Measurements from ENCODE around the gene OR7G3. TPM values are rescaled to one million over a fixed set of nuclear protein-coding genes. Genes with fewer than 3 reads are reported as not detected.
A peak's percentile ranks its signal among the peaks of the same experiment; 100 is the strongest.

The OR7G3 gene
- total RNA-seq, 5 donors from 2014 or later (not counting 1 experiment from before 2014, with no cell fraction given) = not detected

GRCh38 chr19:9148697-9149096 is 21.9 kb upstream of the OR7G3 start:
- CTCF ChIA-PET = no interaction called here
- peaks cover 6% of the 10 kb centered on the region for H3K9me3 ChIP-seq
- H3K27me3 Mint-ChIP-seq = no peaks in the 10 kb centered on the region

GRCh38 chr19:9146882-9147281 is 20.1 kb upstream of the OR7G3 start:
- POLR2A ChIA-PET = no interaction called here
- Mint-ChIP-seq H3K27me3 (no peaks in the 10 kb centered on the region), H3K9me3 (peaks cover 10 to 23% (median 13%) of the 10 kb centered on the region in 3 donors), H3K27ac (no peak overlapping the region), H3K4me3 (no peak overlapping the region), H3K4me1 (peaks cover 65 to 77% (median 70%) of the 10 kb centered on the region in 3 donors), H3K36me3 (peaks cover 81% of the 10 kb centered on the region)
- no peak for ATAC-seq (replicated peaks in 1 of 4)
- no peak for DNase-seq
- peaks cover 2% of the 10 kb centered on the region for H3K9me3 ChIP-seq
- whole genome bisulfite sequencing (ENCODE audit: insufficient coverage) = no CpG with 5 or more reads among the region's 1 CpG
- no peak overlapping the region for H3K27ac ChIP-seq (ENCODE audit: low read length)
- CTCF ChIA-PET = no interaction called here
- H3K27me3 ChIP-seq (replicated peaks in 1 of 2; ENCODE audit: control insufficient read depth in 2 of 2, extremely low read depth in 1 of 2, insufficient read depth in 2 of 2, low read length in 1 of 2) = no peaks in the 10 kb centered on the region
- H3K4me3 ChIP-seq (ENCODE audit: control insufficient read depth in 1 of 2, extremely low read depth in 1 of 2, low read length in 1 of 2) = no peak overlapping the region
- peaks cover 4 to 26% of the 10 kb centered on the region in 2 experiments for H3K4me1 ChIP-seq (ENCODE audit: control insufficient read depth in 1 of 2, extremely low read depth in 1 of 2, insufficient read depth in 2 of 2, low read length in 2 of 2)
- H3K36me3 ChIP-seq (ENCODE audit: control insufficient read depth in 2 of 2, extremely low read depth in 1 of 2, insufficient read depth in 1 of 2, low read length in 1 of 2) = peaks cover 9 to 24% of the 10 kb centered on the region in 2 donors

More at GRCh38 chr19:9148697-9149096, 21.9 kb upstream of the OR7G3 start:
- H3K4me3 ChIP-seq (ENCODE audit: control insufficient read depth in 1 of 2, extremely low read depth in 1 of 2, low read length in 1 of 2) = no peak overlapping the region
- H3K27me3 ChIP-seq (replicated peaks in 1 of 2; ENCODE audit: control insufficient read depth in 2 of 2, extremely low read depth in 1 of 2, insufficient read depth in 2 of 2, low read length in 1 of 2) = no peaks in the 10 kb centered on the region
- peaks cover 4 to 33% of the 10 kb centered on the region in 2 donors for H3K36me3 ChIP-seq (ENCODE audit: control insufficient read depth in 2 of 2, extremely low read depth in 1 of 2, insufficient read depth in 1 of 2, low read length in 1 of 2)
- WGBS (ENCODE audit: insufficient coverage) = 94% methylated on average over 2 of the region's 3 CpGs
- Mint-ChIP-seq H3K4me3 (no peak overlapping the region), H3K9me3 (peaks cover 13 to 23% (median 21%) of the 10 kb centered on the region in 3 donors), H3K36me3 (peaks cover 85% of the 10 kb centered on the region), H3K4me1 (peaks cover 67 to 75% (median 70%) of the 10 kb centered on the region in 3 donors), H3K27ac (no peak overlapping the region)
- DNase-seq = no peak
- H3K4me1 ChIP-seq (ENCODE audit: control insufficient read depth in 1 of 2, extremely low read depth in 1 of 2, insufficient read depth in 2 of 2, low read length in 2 of 2) = peaks cover 0 to 22% of the 10 kb centered on the region in 2 experiments
- ATAC-seq (replicated peaks in 1 of 4) = no peak
- POLR2A ChIA-PET = no interaction called here
- no peak overlapping the region for H3K27ac ChIP-seq (ENCODE audit: low read length)

- CTCF ChIA-PET = no interaction called here
- Histone ChIP-seq H3K4me1 (ENCODE audit: control insufficient read depth in 1 of 2, extremely low read depth in 1 of 2, insufficient read depth in 2 of 2, low read length in 2 of 2) (peaks cover 15 to 21% of the 10 kb centered on the region in 2 experiments), H3K27ac (ENCODE audit: low read length) (no peak overlapping the region), H3K36me3 (ENCODE audit: control insufficient read depth in 2 of 2, extremely low read depth in 1 of 2, insufficient read depth in 1 of 2, low read length in 1 of 2) (peaks cover 11 to 24% of the 10 kb centered on the region in 2 donors), H3K27me3 (replicated peaks in 1 of 2; ENCODE audit: control insufficient read depth in 2 of 2, extremely low read depth in 1 of 2, insufficient read depth in 2 of 2, low read length in 1 of 2) (no peaks in the 10 kb centered on the region), H3K9me3 (peaks cover 2% of the 10 kb centered on the region), H3K4me3 (ENCODE audit: control insufficient read depth in 1 of 2, extremely low read depth in 1 of 2, low read length in 1 of 2) (no peak overlapping the region)
- Mint-ChIP-seq H3K4me3 (no peak overlapping the region), H3K4me1 (peaks cover 66 to 75% (median 66%) of the 10 kb centered on the region in 3 donors), H3K9me3 (peaks cover 10 to 14% (median 13%) of the 10 kb centered on the region in 3 donors), H3K27me3 (no peaks in the 10 kb centered on the region), H3K36me3 (peaks cover 63% of the 10 kb centered on the region), H3K27ac (no peak overlapping the region)
- DNase-seq (no peak), ATAC-seq (replicated peaks in 1 of 4) (no peak)
- WGBS (ENCODE audit: insufficient coverage) = 82% methylated on average over 4 of the region's 5 CpGs
- POLR2A ChIA-PET = no interaction called here
These were observed 18.2 kb upstream of the OR7G3 start for GRCh38 chr19:9144920-9145319.

DNA sequence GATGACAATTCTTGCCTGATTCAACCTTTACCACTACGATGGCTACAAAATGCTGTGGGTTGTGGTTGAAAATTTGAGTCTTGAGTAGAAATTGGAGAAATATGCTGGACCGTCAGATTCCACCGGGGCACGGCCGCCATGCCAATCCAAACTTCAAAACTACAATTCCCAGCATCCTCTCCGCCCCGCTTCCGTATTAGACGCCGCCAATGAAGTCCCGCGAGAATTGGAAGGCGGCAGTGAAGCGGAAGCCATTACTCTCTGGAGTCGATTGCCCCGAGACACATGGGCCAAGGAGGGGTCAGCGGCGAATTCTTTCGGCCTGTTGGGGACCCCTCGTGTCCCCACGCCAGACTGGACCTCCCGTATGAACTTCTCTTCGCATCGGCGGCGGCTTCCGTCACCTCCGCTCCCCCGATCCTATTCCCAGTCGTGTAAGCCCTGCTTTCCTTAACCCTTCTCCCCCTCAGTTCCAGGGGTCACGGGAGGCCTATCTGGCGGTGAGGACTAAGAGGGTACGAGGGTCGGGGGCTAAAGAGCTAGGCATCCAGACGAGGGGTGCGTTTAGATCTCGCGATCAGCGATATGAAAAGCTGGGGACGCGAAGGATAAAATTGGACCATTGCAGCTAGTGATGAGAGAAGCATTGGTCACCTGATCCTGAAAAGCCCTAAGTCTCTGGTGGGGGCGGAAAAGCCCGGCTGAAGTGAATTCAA is 13.6 kb upstream of the OR7G3 start, which contains the start of gene ZNF317:
Gene ZNF317, plus strand, starts transcription at position 239 of the 716 bp plus-strand sequence. CDS start 15,620 bp downstream, outside the sequence.
- H3K4me1 Mint-ChIP-seq = peaks cover 37 to 59% (median 48%) of the 10 kb centered on the region in 3 donors
- Histone ChIP-seq H3K4me3 (ENCODE audit: control insufficient read depth in 1 of 2, extremely low read depth in 1 of 2, low read length in 1 of 2) (peak within 1 kb of the TSS; percentile 88 to 92), H3K36me3 (ENCODE audit: control insufficient read depth in 2 of 2, extremely low read depth in 1 of 2, insufficient read depth in 1 of 2, low read length in 1 of 2) (peaks cover 4 to 11% of the 10 kb centered on the region in 2 donors), H3K27me3 (replicated peaks in 1 of 2; ENCODE audit: control insufficient read depth in 2 of 2, extremely low read depth in 1 of 2, insufficient read depth in 2 of 2, low read length in 1 of 2) (no peaks in the 10 kb centered on the region), H3K4me1 (ENCODE audit: control insufficient read depth in 1 of 2, extremely low read depth in 1 of 2, insufficient read depth in 2 of 2, low read length in 2 of 2) (peaks cover 12 to 18% of the 10 kb centered on the region in 2 experiments), H3K27ac (ENCODE audit: low read length) (peak within 1 kb of the TSS; percentile 86), H3K9me3 (peaks cover 2% of the 10 kb centered on the region)
- H3K27me3 Mint-ChIP-seq = peaks cover 0 to 3% of the 10 kb centered on the region in 2 donors
- ChIA-PET POLR2A (no interaction called here), CTCF (no interaction called here)
- peaks cover 27% of the 10 kb centered on the region for H3K36me3 Mint-ChIP-seq
- peaks cover 6 to 10% (median 9%) of the 10 kb centered on the region in 3 donors for H3K9me3 Mint-ChIP-seq
- DNase-seq = peak; percentile 77 to 96 (median 88)
- under 1% methylated on average over 32 of the region's 43 CpGs for WGBS (ENCODE audit: insufficient coverage)
- peak within 1 kb of the TSS; percentile 97 to 99 (median 99) for H3K4me3 Mint-ChIP-seq
- peak; percentile 93 to 97 (median 96) for ATAC-seq (replicated peaks in 1 of 4)
- H3K27ac Mint-ChIP-seq = peak within 1 kb of the TSS; percentile 95 to 98

GRCh38 chr19:9139609-9140158 is 12.9 kb upstream of the OR7G3 start:
- POLR2A ChIA-PET = no interaction called here
- Histone ChIP-seq H3K4me1 (ENCODE audit: control insufficient read depth in 1 of 2, extremely low read depth in 1 of 2, insufficient read depth in 2 of 2, low read length in 2 of 2) (peaks cover 12 to 18% of the 10 kb centered on the region in 2 experiments), H3K4me3 (ENCODE audit: control insufficient read depth in 1 of 2, extremely low read depth in 1 of 2, low read length in 1 of 2) (peak overlapping the region; percentile 88 to 92), H3K27me3 (replicated peaks in 1 of 2; ENCODE audit: control insufficient read depth in 2 of 2, extremely low read depth in 1 of 2, insufficient read depth in 2 of 2, low read length in 1 of 2) (no peaks in the 10 kb centered on the region), H3K27ac (ENCODE audit: low read length) (peak overlapping the region; percentile 86), H3K9me3 (peaks cover 2% of the 10 kb centered on the region), H3K36me3 (ENCODE audit: control insufficient read depth in 2 of 2, extremely low read depth in 1 of 2, insufficient read depth in 1 of 2, low read length in 1 of 2) (peaks cover 0 to 7% of the 10 kb centered on the region in 2 donors)
- peaks cover 36 to 56% (median 47%) of the 10 kb centered on the region in 3 donors for H3K4me1 Mint-ChIP-seq
- CTCF ChIA-PET = interaction anchor here in 1 of 2 donors (0.6 kb wide), 1 partner anchor 41 kb away, joined by 6 read pairs; no protein-coding TSS in a partner anchor
- 33% methylated on average over 2 of the region's 8 CpGs for WGBS (ENCODE audit: insufficient coverage)
- ATAC-seq (replicated peaks in 1 of 4) (peak in 3 of 4 experiments; percentile 6 to 15 (median 15)), DNase-seq (no peak)
- H3K4me3 Mint-ChIP-seq = peak overlapping the region; percentile 97 to 99 (median 99)
- peak overlapping the region; percentile 95 to 98 for H3K27ac Mint-ChIP-seq
- H3K27me3 Mint-ChIP-seq = peaks cover 0 to 3% of the 10 kb centered on the region in 2 donors
- peaks cover 21% of the 10 kb centered on the region for H3K36me3 Mint-ChIP-seq
- H3K9me3 Mint-ChIP-seq = peaks cover 4 to 6% (median 4%) of the 10 kb centered on the region in 3 donors

DNA sequence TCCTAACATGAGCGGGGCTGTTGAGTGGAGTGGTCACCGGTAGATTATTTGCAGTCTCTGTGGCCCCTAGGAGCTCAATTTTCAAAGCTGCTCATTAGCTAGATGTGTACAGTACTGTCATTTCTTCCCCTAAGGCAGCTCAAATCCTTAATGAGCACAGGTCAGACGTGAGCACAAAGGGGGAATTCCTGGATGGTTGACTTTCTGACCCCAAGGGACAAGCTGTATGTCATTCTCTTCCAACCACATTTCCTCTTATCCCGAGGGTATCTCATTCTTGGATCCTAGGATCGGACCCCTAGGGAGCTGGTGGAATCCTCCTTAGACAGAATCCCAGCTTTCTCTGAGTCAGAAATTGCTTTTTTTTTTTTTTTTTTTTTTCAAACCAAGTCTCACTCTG is 5.7 kb upstream of the OR7G3 start:
- Histone ChIP-seq H3K36me3 (ENCODE audit: control insufficient read depth in 2 of 2, extremely low read depth in 1 of 2, insufficient read depth in 1 of 2, low read length in 1 of 2) (no peaks in the 10 kb centered on the region), H3K27ac (ENCODE audit: low read length) (no peak overlapping the region), H3K27me3 (replicated peaks in 1 of 2; ENCODE audit: control insufficient read depth in 2 of 2, extremely low read depth in 1 of 2, insufficient read depth in 2 of 2, low read length in 1 of 2) (peaks cover 2 to 16% of the 10 kb centered on the region in 2 experiments), H3K4me1 (ENCODE audit: control insufficient read depth in 1 of 2, extremely low read depth in 1 of 2, insufficient read depth in 2 of 2, low read length in 2 of 2) (no peaks in the 10 kb centered on the region), H3K9me3 (no peaks in the 10 kb centered on the region), H3K4me3 (ENCODE audit: control insufficient read depth in 1 of 2, extremely low read depth in 1 of 2, low read length in 1 of 2) (no peak overlapping the region)
- Mint-ChIP-seq H3K4me1 (peaks cover 5 to 10% (median 7%) of the 10 kb centered on the region in 3 donors), H3K4me3 (no peak overlapping the region), H3K27me3 (peaks cover 5 to 8% of the 10 kb centered on the region in 2 donors), H3K9me3 (no peaks in the 10 kb centered on the region), H3K36me3 (no peaks in the 10 kb centered on the region), H3K27ac (no peak overlapping the region)
- WGBS (ENCODE audit: insufficient coverage) = 71% methylated on average over 3 of the region's 5 CpGs
- POLR2A ChIA-PET = no interaction called here
- CTCF ChIA-PET = interaction anchor here in 1 of 2 donors (0.6 kb wide), 1 partner anchor 639 kb away, joined by 8 read pairs; no protein-coding TSS in a partner anchor
- ATAC-seq (replicated peaks in 1 of 4) (no peak), DNase-seq (no peak)
